Calu3 (cell line): ENCODE data around the gene POU6F1. TPM values are rescaled to one million over a fixed set of nuclear protein-coding genes. Genes with fewer than 3 reads are reported as not detected.

Experiments
- BruUV-seq: library from RNA; stranded (reverse); fragments of 400-500 nt; replicated peaks from 2 replicates; lab custom pipeline; 2021; lab: Mats Ljungman, UMichigan
- CTCF ChIA-PET: fragments of 300-600 bp; sonication (Branson Sonifier 250); formaldehyde crosslinking; loops from one replicate; lab custom pipeline; 2022; ENCODE audit warnings: antibody characterized with exemption; lab: Charles Lee
- DNase-seq: peaks from one replicate; pipeline ENCODE4 v3.0.0; 2022
- H3K27ac Mint-ChIP-seq: one replicate; pipeline ENCODE4 v1.8.0; 2022; ENCODE audit warnings: mixed read lengths; ENCODE audit not compliant: unreplicated experiment
- H3K27me3 Mint-ChIP-seq: one replicate; pipeline ENCODE4 v1.8.0; 2022; ENCODE audit warnings: mixed read lengths; ENCODE audit not compliant: unreplicated experiment
- H3K36me3 Mint-ChIP-seq: one replicate; pipeline ENCODE4 v1.8.0; 2022; ENCODE audit warnings: mild to moderate bottlenecking, moderate library complexity, mixed read lengths; ENCODE audit not compliant: insufficient read depth, unreplicated experiment
- H3K4me1 Mint-ChIP-seq: one replicate; pipeline ENCODE4 v1.8.0; 2022; ENCODE audit warnings: mild to moderate bottlenecking, low read depth, mixed read lengths; ENCODE audit not compliant: unreplicated experiment
- H3K4me3 Mint-ChIP-seq: one replicate; pipeline ENCODE4 v1.8.0; 2022; ENCODE audit warnings: mild to moderate bottlenecking, low read depth, moderate library complexity, mixed read lengths; ENCODE audit not compliant: unreplicated experiment
- H3K9me3 Mint-ChIP-seq: one replicate; pipeline ENCODE4 v1.8.0; 2022; ENCODE audit warnings: low read depth, mixed read lengths; ENCODE audit not compliant: unreplicated experiment
- CTCF ChIP-seq: fragments of 200-600 bp; IDR thresholded peaks from one replicate; pipeline ENCODE4 v1.8.0; 2022; ENCODE audit warnings: antibody characterized with exemption; ENCODE audit not compliant: unreplicated experiment
- intact Hi-C: fragments of 100-400 bp; cut with micrococcal nuclease; formaldehyde crosslinking; loops from one replicate; pipeline ENCODE4 v1.10.0; 2022; ENCODE audit not compliant: unreplicated experiment
- total RNA-seq: library from RNA; stranded (reverse); gene quantifications from 2 replicates; pipeline ENCODE4 v1.2.3, GENCODE V29; 2022

The POU6F1 gene
- total RNA-seq, 1 experiment from 2014 or later: 2.5 TPM

- no TSS peak for BruUV-seq
- CTCF ChIA-PET: no interaction called here
- Mint-ChIP-seq H3K4me1 (no peaks in the 10 kb centered on the region), H3K36me3 (peaks cover 5% of the 10 kb centered on the region), H3K9me3 (no peaks in the 10 kb centered on the region), H3K4me3 (no peak overlapping the region), H3K27me3 (no peaks in the 10 kb centered on the region), H3K27ac (no peak overlapping the region)
- intact Hi-C loops: no loop called here
- TF ChIP-seq CTCF: no peak
- no peak for DNase-seq
Observed at GRCh38 chr12:51163795-51164194, 54.1 kb downstream of the POU6F1 start.

- CTCF ChIA-PET: no interaction called here
- Mint-ChIP-seq H3K9me3 (no peaks in the 10 kb centered on the region), H3K36me3 (peaks cover 5% of the 10 kb centered on the region), H3K27ac (no peak overlapping the region), H3K27me3 (no peaks in the 10 kb centered on the region), H3K4me1 (no peaks in the 10 kb centered on the region), H3K4me3 (no peak overlapping the region)
- DNase-seq: no peak
- no TSS peak for BruUV-seq
- TF ChIP-seq CTCF: no peak
- intact Hi-C loops: no loop called here
Observed at GRCh38 chr12:51162217-51162616, 55.6 kb downstream of the POU6F1 start.

- no TSS peak for BruUV-seq
- Mint-ChIP-seq H3K9me3 (no peaks in the 10 kb centered on the region), H3K36me3 (no peaks in the 10 kb centered on the region), H3K27ac (no peak overlapping the region), H3K4me1 (no peaks in the 10 kb centered on the region), H3K27me3 (no peaks in the 10 kb centered on the region), H3K4me3 (no peak overlapping the region)
- intact Hi-C loops: no loop called here
- CTCF ChIA-PET: interaction anchor here (0.7 kb wide), 1 partner anchor 179 kb away, joined by 3 read pairs; no protein-coding TSS in a partner anchor
- TF ChIP-seq CTCF: no peak
- no peak for DNase-seq
Observed at GRCh38 chr12:51160814-51161459, 56.9 kb downstream of the POU6F1 start.

GRCh38 chr12:51156245-51156765 lies 61.6 kb downstream of the POU6F1 start:
- CTCF ChIA-PET: interaction anchor here (0.6 kb wide), 1 partner anchor 40 kb away, joined by 6 read pairs; no protein-coding TSS in a partner anchor
- Mint-ChIP-seq H3K4me3 (no peak overlapping the region), H3K27ac (no peak overlapping the region), H3K9me3 (no peaks in the 10 kb centered on the region), H3K36me3 (no peaks in the 10 kb centered on the region), H3K4me1 (no peaks in the 10 kb centered on the region), H3K27me3 (no peaks in the 10 kb centered on the region)
- DNase-seq: no peak
- no TSS peak for BruUV-seq
- intact Hi-C loops: no loop called here
- no peak for TF ChIP-seq CTCF
